Muscle of back (tissue), 11 donors: ENCODE measurements around the gene C20orf96. TPM values are rescaled to one million over a fixed set of nuclear protein-coding genes. Genes with fewer than 3 reads are reported as not detected.
A peak's percentile ranks its signal among the peaks of the same experiment; 100 is the strongest.

Experiments used
- DNase-seq, 3 donors: peaks; one replicate each; pipeline versions ENCODE4 v3.0.0 to v3.0.0-alpha.2; 2013
- polyA plus RNA-seq, 10 donors: library from polyadenylated mRNA; unstranded; fragments of 120-200 nt; gene quantifications; one replicate each; pipeline ENCODE4 v1.2.1, GENCODE V29; 2013; ENCODE audit not compliant: insufficient read length in 10 of 10

C20orf96 gene
- polyA plus RNA-seq, 10 donors, result 9.8 to 13.2 (median 10.7) TPM

DNA sequence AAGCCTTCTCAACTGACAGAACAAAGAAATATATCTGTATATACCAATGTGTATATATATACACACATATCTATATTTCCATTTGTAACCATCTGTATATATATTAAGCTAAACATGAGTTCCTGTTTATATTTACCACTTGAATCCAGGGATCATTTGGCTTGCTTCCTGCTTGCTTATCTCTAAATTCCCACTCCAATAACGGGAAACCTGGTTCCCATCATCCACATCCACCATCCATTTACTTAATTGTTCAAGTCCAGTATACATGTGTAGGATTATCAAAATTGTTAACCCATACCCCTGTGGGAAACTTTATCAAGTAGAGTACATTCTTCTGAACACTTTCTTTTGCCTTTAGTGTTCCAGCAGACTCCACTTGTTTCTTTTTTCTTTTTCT, 22.3 kb upstream of the C20orf96 start:
- DNase-seq, result no peak

- no peak for DNase-seq
Observed at GRCh38 chr20:312067-312466, 21.5 kb upstream of the C20orf96 start.

DNA sequence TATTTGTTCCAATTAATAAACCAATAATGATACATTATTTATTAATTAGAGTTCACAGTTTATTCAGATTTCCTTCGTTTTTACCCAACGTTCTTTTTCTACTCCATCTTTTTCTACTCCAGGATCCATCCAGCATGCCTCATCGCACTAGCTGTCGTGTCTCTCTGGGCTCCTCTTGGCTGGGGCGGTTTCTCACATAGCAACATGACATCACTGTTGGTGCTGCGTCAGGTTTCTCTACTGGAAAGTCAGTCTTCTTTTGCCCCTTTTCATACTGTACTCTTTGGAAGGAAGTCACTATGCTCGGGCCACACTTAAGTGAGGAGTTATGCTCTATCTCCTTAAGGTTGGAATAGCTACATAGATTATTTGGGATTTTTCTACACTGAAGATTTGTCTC, 21.1 kb upstream of the C20orf96 start:
- DNase-seq, result no peak

DNA sequence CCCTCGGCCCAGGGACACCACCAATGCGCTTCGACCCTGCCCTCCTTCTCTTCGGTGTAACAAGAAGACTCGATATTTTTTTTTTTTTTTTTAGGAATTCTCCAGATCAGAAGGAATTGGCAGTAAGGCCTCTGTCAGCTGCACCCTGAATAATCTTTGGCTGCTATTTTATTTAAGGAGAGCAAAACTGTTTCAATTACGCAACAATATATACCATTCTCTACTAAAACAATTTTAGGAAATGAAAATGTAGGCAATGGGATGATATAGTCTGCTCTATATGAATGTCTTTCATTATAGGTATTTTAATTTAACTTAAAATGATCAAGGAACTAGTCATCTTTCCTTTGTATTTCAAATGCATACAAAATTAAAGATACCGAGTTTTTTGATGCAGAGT, 20.1 kb upstream of the C20orf96 start:
- DNase-seq, result no peak

- peak; percentile 99 to 100 (median 100) for DNase-seq
Observed at GRCh38 chr20:309841-310644, 19.5 kb upstream of the C20orf96 start.

DNA sequence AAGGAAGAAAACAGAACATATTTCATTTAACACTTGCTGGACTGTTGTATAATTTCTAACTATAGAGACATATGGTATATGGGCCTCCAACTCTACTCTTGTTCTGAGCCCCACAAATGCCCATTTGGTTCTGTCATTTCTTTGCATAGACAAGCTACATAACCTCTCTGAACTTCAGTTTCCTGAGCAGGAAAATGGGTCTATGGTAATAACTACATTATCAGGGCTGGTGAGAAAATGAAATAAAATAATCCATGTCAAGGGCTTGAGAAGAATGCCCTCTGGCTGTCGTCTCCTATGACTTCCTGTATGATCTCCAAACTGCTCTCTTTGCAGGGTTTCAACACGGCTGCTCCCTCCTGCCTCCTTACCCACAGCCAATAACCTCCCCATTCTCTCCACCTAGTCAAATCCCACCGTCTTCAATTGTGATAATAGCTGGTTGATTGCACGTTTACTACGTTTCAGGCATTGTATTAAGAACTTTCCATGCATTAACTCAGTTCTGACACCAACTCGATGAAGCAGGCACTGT, 18.8 kb upstream of the C20orf96 start:
- DNase-seq, result no peak

DNA sequence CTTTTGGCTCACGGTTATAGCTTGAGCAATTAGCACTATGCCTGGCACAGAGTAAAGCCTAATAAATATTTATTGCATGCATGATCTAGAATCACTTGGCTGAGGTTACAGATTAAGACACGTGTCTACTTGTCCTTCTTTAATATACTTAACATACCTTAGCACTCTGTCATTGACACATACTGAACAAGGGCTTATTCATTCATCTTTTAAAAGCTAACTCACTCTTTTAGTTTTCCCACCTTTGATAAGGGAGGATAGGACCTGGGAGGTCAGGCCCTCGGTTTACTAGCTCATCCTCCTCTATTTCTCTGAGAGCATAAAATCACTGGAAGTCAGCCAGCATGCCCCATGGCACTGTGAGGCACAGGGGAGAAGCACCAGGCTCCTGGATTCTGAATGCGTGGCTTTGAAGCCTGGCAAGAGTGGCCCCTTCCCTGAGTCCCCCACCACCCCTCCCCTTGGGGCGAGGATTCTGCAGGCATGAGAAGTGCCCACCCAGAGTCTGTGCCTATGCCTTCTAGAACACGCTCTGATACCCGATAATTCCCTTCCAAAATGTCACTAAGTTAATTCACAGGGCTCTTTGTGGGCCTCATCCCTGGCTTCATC, 18.0 kb upstream of the C20orf96 start:
- DNase-seq, result no peak

GRCh38 chr20:305745-306144, 15.2 kb upstream of the C20orf96 start:
- no peak for DNase-seq

GRCh38 chr20:301886-302848, 11.6 kb upstream of the C20orf96 start:
- DNase-seq, result no peak

GRCh38 chr20:300345-300990, 9.9 kb upstream of the C20orf96 start:
- DNase-seq, result peak in 1 of 3 donors; percentile 71

- DNase-seq, result no peak
Observed at GRCh38 chr20:298776-299391, 8.3 kb upstream of the C20orf96 start.

DNA sequence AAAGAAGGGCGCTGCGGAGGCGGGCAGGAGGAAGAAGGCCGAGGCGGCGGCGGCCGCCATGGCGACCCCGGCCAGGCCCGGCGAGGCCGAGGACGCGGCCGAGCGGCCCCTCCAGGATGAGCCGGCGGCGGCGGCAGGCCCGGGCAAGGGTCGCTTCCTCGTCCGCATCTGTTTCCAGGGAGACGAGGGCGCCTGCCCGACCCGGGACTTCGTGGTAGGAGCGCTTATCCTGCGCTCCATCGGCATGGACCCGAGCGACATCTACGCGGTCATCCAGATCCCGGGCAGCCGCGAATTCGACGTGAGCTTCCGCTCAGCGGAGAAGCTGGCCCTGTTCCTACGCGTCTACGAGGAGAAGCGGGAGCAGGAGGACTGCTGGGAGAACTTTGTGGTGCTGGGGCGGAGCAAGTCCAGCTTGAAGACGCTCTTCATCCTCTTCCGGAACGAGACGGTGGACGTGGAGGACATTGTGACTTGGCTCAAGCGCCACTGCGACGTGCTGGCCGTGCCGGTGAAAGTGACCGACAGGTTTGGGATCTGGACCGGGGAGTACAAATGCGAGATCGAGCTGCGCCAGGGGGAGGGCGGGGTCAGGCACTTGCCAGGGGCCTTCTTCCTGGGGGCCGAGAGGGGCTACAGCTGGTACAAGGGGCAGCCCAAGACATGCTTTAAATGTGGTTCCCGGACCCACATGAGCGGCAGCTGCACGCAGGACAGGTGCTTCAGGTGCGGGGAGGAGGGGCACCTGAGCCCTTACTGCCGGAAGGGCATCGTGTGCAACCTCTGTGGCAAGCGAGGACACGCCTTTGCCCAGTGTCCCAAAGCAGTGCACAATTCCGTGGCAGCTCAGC, 7.6 kb upstream of the C20orf96 start:
- peak in 2 of 3 donors; percentile 74 to 88 for DNase-seq

- peak; percentile 92 to 96 (median 93) for DNase-seq
Observed at GRCh38 chr20:297098-297924, 6.8 kb upstream of the C20orf96 start, which contains the start of gene ZCCHC3. ZCCHC3 (plus strand) TSS chr20:297570; CDS start chr20:297587, 17 bp downstream.

GRCh38 chr20:295804-296203, 5.3 kb upstream of the C20orf96 start:
- no peak for DNase-seq

GRCh38 chr20:294602-295001, 4.1 kb upstream of the C20orf96 start:
- DNase-seq, result no peak

DNA sequence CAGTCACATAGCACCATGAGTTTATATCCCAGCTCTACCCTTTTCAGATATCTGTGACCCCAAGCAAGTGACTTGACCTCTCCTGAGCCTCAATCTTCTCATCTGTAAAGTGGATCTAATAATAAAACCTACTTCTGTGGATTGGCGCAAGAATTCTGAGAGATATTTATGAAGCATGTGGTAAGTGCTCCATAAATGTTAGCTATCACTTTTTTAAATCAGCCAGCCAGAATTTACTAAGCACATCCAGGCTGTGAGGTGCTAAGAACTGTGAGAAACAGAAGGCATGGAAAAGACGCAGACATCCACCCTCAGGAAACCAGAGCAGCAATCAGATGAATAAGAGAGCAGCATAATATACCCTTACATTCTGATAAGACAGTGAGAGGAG, 862 bp downstream of the C20orf96 start:
- no peak for DNase-seq

DNA sequence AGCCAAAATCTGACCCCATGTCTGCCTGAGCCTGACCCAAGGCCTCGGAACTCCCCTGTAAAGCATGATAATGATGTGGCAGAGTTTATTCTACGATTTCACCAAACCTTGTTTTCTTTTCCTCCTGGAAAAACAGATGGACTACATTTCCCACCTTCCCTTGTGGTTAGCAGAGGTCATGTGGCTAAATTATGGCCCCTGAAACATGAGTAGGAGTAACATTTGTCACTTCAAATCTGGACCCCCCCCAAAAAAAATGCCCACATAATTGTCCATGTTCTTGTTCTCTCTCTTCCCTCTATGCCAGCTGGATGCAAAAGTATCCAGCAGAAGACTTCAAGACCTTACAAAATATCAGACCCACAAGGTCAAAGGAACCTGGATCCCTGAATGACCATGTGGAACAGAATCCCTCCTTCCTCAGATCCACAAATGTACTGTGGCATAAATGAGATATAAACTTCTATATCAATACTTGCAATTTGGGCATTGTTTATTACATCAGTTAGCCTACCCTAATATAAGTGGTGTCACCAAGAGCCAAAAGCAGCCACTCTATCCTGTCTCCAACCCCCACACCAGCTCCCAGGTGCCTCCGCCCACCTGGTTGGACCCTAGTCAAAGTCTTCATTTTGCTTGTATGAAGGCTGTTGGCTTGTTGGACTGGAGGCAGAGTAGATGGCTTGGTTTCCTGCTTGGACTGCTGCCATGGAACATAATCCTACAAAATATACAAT, 1.4 kb downstream of the C20orf96 start:
- DNase-seq, result no peak

DNA sequence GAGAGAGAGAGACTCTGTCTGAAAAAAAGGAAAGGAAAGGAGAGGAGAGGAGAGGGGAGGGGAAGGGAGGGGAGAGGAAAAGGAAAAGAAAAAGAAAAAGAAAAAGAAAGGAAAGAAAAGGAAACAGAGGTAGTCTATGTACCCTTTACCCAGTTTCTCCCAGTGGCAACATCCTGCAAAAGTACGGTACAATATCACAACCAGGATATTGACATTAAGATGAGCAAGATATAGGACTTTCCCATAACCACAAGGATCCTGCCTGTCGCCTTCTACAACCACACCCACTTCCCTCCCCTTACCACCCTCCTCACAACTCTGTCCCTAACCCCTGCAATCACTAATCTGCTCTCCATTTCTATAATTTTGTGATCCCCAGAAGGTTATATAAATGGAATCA, 4.0 kb downstream of the C20orf96 start:
- DNase-seq, result no peak
